Body of pancreas (tissue), 4 donors: ENCODE measurements around the gene MPZL3. TPM values are rescaled to one million over a fixed set of nuclear protein-coding genes. Genes with fewer than 3 reads are reported as not detected.

Experiments used
- ATAC-seq: fragments of 150-250 bp; one replicate; pipeline ENCODE4 v1.9.1; 2016
- DNase-seq, 4 donors: peaks; one replicate each; pipeline ENCODE4 v3.0.0-alpha.2; 2019
- H3K27ac ChIP-seq, 4 donors: fragments of 200-600 bp; sonication (generic); 1 replicate in 3 of 4; 2 replicates in 1 of 4; pipeline versions ENCODE4 v1.5.1 to v1.6.1; 2016 to 2019; ENCODE audit warnings: mild to moderate bottlenecking in 1 of 4, mixed read lengths in 1 of 4, moderate library complexity in 1 of 4
- H3K27me3 ChIP-seq, 2 donors: fragments of 200-600 bp; sonication (generic); one replicate each; pipeline ENCODE4 v1.6.0; 2016; ENCODE audit warnings: mild to moderate bottlenecking in 1 of 2
- H3K36me3 ChIP-seq, 2 donors: fragments of 200-600 bp; sonication (generic); replicated peaks in 1 of 2; 2 replicates each; pipeline ENCODE4 v1.5.1; 2016; ENCODE audit warnings: low read depth in 2 of 2; ENCODE audit not compliant: insufficient read depth in 1 of 2
- H3K4me1 ChIP-seq: fragments of 200-600 bp; sonication (generic); one replicate; pipeline ENCODE4 v1.6.0; 2016
- H3K4me3 ChIP-seq, 2 donors: fragments of 200-600 bp; sonication (generic); 1 replicate in 1 of 2; 2 replicates in 1 of 2; pipeline ENCODE4 v1.5.1; 2016 to 2019
- H3K9me3 ChIP-seq, 3 donors: fragments of 200-600 bp; sonication (generic); 1 replicate in 2 of 3; 2 replicates in 1 of 3; pipeline ENCODE4 v1.5.1; 2016
- POLR2A ChIP-seq, 3 donors: fragments of 450-650 bp; IDR thresholded peaks; one replicate each; pipeline ENCODE4 v1.6.1; 2016; ENCODE audit warnings: antibody characterized with exemption in 3 of 3, mild to moderate bottlenecking in 2 of 3
- WGBS, 2 donors: methylation state at CpG; one replicate each; pipeline ENCODE4 v1.1.5; 2017; 5-methylcytosine and 5-hydroxymethylcytosine counted together
- intact Hi-C: fragments of 100-400 bp; cut with DNase I; formaldehyde crosslinking; loops from one replicate; pipeline ENCODE4 v1.15.1; 2023
- total RNA-seq, 2 donors: library from RNA; depleted of rRNA; stranded (reverse); fragments of >200 nt; gene quantifications; one replicate each; pipeline ENCODE4 v1.1.0, GENCODE V29; 2016
- TF ChIP-seq, protein P1 (sequence below), 7 experiments: fragments of 450-650 bp in 4 of 7; fragments of 200-600 bp in 3 of 7; sonication (generic) in 3 of 7; IDR thresholded peaks; one replicate each; pipeline ENCODE4 v1.5.1; 2016 to 2019; ENCODE audit warnings: antibody characterized with exemption in 7 of 7

Gene MPZL3
- total RNA-seq, 2 donors from 2014 or later = 4.0 to 8.0 TPM

DNA sequence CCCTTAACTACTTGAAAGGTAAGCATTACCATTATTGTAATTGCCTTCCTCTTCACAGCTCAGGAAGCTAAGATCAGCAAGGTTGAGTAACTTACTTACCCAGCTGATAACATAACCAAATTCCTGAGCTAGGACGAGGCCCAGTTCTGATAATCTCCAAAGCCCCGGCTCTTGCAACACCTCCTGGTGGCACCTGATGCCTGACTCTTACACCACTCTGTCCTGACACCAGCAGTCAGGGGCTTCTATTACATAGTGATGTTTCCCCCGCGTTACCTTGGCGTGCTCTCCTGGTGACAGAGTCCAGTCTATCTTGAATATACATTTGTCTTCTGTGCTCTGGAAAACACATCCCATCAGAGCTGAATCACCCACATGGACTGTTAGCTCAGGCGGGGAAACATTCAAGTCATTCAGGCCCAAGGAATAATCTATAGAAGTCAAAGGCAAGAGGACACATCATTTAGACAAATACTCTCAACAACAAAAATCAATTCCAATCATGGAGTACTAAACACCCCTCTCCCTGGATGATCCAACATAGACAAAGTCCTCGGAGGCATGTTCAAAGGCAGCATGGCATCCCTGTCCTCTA, 39.9 kb downstream of the MPZL3 start:
- no peak for DNase-seq
- intact Hi-C loops = no loop called here

GRCh38 chr11:118211006-118211405, 41.2 kb downstream of the MPZL3 start:
- H3K36me3 ChIP-seq = no peaks in the 10 kb centered on the region
- H3K4me3 ChIP-seq = no peak overlapping the region
- TF ChIP-seq, protein P1, sequence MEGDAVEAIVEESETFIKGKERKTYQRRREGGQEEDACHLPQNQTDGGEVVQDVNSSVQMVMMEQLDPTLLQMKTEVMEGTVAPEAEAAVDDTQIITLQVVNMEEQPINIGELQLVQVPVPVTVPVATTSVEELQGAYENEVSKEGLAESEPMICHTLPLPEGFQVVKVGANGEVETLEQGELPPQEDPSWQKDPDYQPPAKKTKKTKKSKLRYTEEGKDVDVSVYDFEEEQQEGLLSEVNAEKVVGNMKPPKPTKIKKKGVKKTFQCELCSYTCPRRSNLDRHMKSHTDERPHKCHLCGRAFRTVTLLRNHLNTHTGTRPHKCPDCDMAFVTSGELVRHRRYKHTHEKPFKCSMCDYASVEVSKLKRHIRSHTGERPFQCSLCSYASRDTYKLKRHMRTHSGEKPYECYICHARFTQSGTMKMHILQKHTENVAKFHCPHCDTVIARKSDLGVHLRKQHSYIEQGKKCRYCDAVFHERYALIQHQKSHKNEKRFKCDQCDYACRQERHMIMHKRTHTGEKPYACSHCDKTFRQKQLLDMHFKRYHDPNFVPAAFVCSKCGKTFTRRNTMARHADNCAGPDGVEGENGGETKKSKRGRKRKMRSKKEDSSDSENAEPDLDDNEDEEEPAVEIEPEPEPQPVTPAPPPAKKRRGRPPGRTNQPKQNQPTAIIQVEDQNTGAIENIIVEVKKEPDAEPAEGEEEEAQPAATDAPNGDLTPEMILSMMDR (IDR thresholded peaks at IDR 0.05) = no peak
- no peak for TF ChIP-seq POLR2A (IDR thresholded peaks at IDR 0.05)
- H3K4me1 ChIP-seq = no peaks in the 10 kb centered on the region
- DNase-seq (no peak), ATAC-seq (no peak)
- no peak overlapping the region for H3K27ac ChIP-seq
- H3K27me3 ChIP-seq = no peaks in the 10 kb centered on the region
- WGBS, 2 donors = 73 to 75% methylated on average over 6 of the region's 6 CpGs
- intact Hi-C loops = no loop called here
- H3K9me3 ChIP-seq = no peaks in the 10 kb centered on the region

More for the DNA sequence above, 39.9 kb downstream of the MPZL3 start:
- TF ChIP-seq POLR2A (IDR thresholded peaks at IDR 0.05) = no peak
- TF ChIP-seq, protein P1 (IDR thresholded peaks at IDR 0.05) = no peak
- Histone ChIP-seq H3K36me3 (no peaks in the 10 kb centered on the region), H3K9me3 (no peaks in the 10 kb centered on the region), H3K4me3 (no peak overlapping the region), H3K4me1 (no peaks in the 10 kb centered on the region), H3K27me3 (no peaks in the 10 kb centered on the region), H3K27ac (no peak overlapping the region)
- no peak for ATAC-seq
- WGBS, 2 donors = 63 to 64% methylated on average over 7 of the region's 7 CpGs

- 82 to 87% methylated on average over 7 of the region's 7 CpGs for WGBS, 2 donors
- ATAC-seq (no peak), DNase-seq (no peak)
- H3K36me3 ChIP-seq = no peaks in the 10 kb centered on the region
- no peaks in the 10 kb centered on the region for H3K9me3 ChIP-seq
- H3K27ac ChIP-seq = no peak overlapping the region
- no peaks in the 10 kb centered on the region for H3K4me1 ChIP-seq
- no peaks in the 10 kb centered on the region for H3K27me3 ChIP-seq
- H3K4me3 ChIP-seq = no peak overlapping the region
- intact Hi-C loops = no loop called here
- TF ChIP-seq, protein P1 (IDR thresholded peaks at IDR 0.05) = no peak
Measured at GRCh38 chr11:118210323-118210722, 41.8 kb downstream of the MPZL3 start.

DNA sequence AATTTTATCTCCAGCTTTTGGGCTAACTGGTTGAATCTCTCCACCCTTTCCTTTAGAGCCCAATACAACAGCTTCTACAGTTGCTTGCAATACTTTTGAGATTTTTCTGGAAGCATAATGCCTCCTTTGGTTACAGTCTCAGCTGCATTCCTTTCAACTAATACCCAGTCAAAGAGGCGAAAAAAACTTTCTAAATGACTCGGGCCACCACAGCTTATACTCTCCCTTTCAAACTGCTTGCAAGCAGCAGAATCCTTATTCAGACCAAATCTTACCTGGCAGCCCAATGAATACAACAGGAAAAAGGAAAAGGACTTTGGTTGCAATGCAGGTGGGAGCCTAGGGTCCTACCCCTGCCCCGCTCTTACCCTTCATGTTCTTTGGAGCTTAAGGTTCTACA, 43.1 kb downstream of the MPZL3 start:
- ATAC-seq (no peak), DNase-seq (no peak)
- Histone ChIP-seq H3K36me3 (no peaks in the 10 kb centered on the region), H3K4me3 (no peak overlapping the region), H3K27ac (no peak overlapping the region), H3K4me1 (no peaks in the 10 kb centered on the region), H3K27me3 (no peaks in the 10 kb centered on the region), H3K9me3 (no peaks in the 10 kb centered on the region)
- WGBS, 2 donors = 76 to 79% methylated on average over 3 of the region's 3 CpGs
- intact Hi-C loops = no loop called here
- no peak for TF ChIP-seq POLR2A (IDR thresholded peaks at IDR 0.05)
- TF ChIP-seq, protein P1 (IDR thresholded peaks at IDR 0.05) = no peak

- WGBS, 2 donors = 77 to 88% methylated on average over 2 of the region's 2 CpGs
- intact Hi-C loops = no loop called here
- no peak overlapping the region for H3K4me3 ChIP-seq
- TF ChIP-seq, protein P1 (IDR thresholded peaks at IDR 0.05) = no peak
- TF ChIP-seq POLR2A (IDR thresholded peaks at IDR 0.05) = no peak
- DNase-seq (no peak), ATAC-seq (no peak)
- H3K9me3 ChIP-seq = no peaks in the 10 kb centered on the region
- H3K4me1 ChIP-seq = peaks cover 11% of the 10 kb centered on the region
- peak overlapping the region in 1 of 4 donors; percentile 8 for H3K27ac ChIP-seq
- no peaks in the 10 kb centered on the region for H3K36me3 ChIP-seq
- H3K27me3 ChIP-seq = no peaks in the 10 kb centered on the region
Measured at GRCh38 chr11:118207079-118207478, 45.1 kb downstream of the MPZL3 start.
